ENCODE measurements around the gene RBP2. TPM values are rescaled to one million over a fixed set of nuclear protein-coding genes. Genes with fewer than 3 reads are reported as not detected.

Gene RBP2
- total RNA-seq, 4 donors from 2014 or later = not detected

- H3K27ac ChIP-seq = no peak overlapping the region
- no peaks in the 10 kb centered on the region for H3K36me3 ChIP-seq
- H3K27me3 ChIP-seq = no peaks in the 10 kb centered on the region
- TF ChIP-seq POLR2A (IDR thresholded peaks at IDR 0.05) (no peak), CTCF (IDR thresholded peaks at IDR 0.05) (no peak)
- no peak overlapping the region for H3K4me3 ChIP-seq
- intact Hi-C loops (cut with DNase I; ENCODE audit: low total_unique reads) = no loop called here
- no peaks in the 10 kb centered on the region for H3K4me1 ChIP-seq
- DNase-seq = no peak
- H3K9me3 ChIP-seq = no peaks in the 10 kb centered on the region
These were observed 41.2 kb upstream of the RBP2 start for GRCh38 chr3:139517321-139518065.

GRCh38 chr3:139514741-139515140, 38.4 kb upstream of the RBP2 start:
- intact Hi-C loops (cut with DNase I; ENCODE audit: low total_unique reads) = no loop called here
- no peaks in the 10 kb centered on the region for H3K36me3 ChIP-seq
- no peak overlapping the region for H3K4me3 ChIP-seq
- H3K9me3 ChIP-seq = no peaks in the 10 kb centered on the region
- no peak for DNase-seq
- no peaks in the 10 kb centered on the region for H3K4me1 ChIP-seq
- TF ChIP-seq CTCF (IDR thresholded peaks at IDR 0.05) = no peak
- no peak for TF ChIP-seq POLR2A (IDR thresholded peaks at IDR 0.05)
- H3K27me3 ChIP-seq = no peaks in the 10 kb centered on the region
- no peak overlapping the region for H3K27ac ChIP-seq

GRCh38 chr3:139509631-139510030, 33.3 kb upstream of the RBP2 start:
- Histone ChIP-seq H3K27me3 (no peaks in the 10 kb centered on the region), H3K27ac (no peak overlapping the region), H3K36me3 (no peaks in the 10 kb centered on the region), H3K9me3 (no peaks in the 10 kb centered on the region), H3K4me1 (no peaks in the 10 kb centered on the region), H3K4me3 (no peak overlapping the region)
- intact Hi-C loops (cut with DNase I; ENCODE audit: low total_unique reads) = no loop called here
- no peak for DNase-seq
- TF ChIP-seq CTCF (IDR thresholded peaks at IDR 0.05) (no peak), POLR2A (IDR thresholded peaks at IDR 0.05) (no peak)

GRCh38 chr3:139506766-139507165, 30.4 kb upstream of the RBP2 start:
- Histone ChIP-seq H3K4me1 (no peaks in the 10 kb centered on the region), H3K27ac (no peak overlapping the region), H3K9me3 (no peaks in the 10 kb centered on the region), H3K27me3 (no peaks in the 10 kb centered on the region), H3K36me3 (no peaks in the 10 kb centered on the region), H3K4me3 (no peak overlapping the region)
- TF ChIP-seq POLR2A (IDR thresholded peaks at IDR 0.05) (no peak), CTCF (IDR thresholded peaks at IDR 0.05) (no peak)
- intact Hi-C loops (cut with DNase I; ENCODE audit: low total_unique reads) = no loop called here
- DNase-seq = no peak

- no peak for DNase-seq
- no peak for TF ChIP-seq CTCF (IDR thresholded peaks at IDR 0.05)
- no peak for TF ChIP-seq POLR2A (IDR thresholded peaks at IDR 0.05)
- Histone ChIP-seq H3K36me3 (no peaks in the 10 kb centered on the region), H3K27me3 (no peaks in the 10 kb centered on the region), H3K9me3 (no peaks in the 10 kb centered on the region), H3K27ac (no peak overlapping the region), H3K4me3 (no peak overlapping the region), H3K4me1 (no peaks in the 10 kb centered on the region)
- intact Hi-C loops (cut with DNase I; ENCODE audit: low total_unique reads) = no loop called here
These were observed 29.6 kb upstream of the RBP2 start for GRCh38 chr3:139505829-139506386.

Measured in uterus (tissue), 4 donors.